ENCODE measurements around the gene HIGD1C. TPM values are rescaled to one million over a fixed set of nuclear protein-coding genes. Genes with fewer than 3 reads are reported as not detected.

Gene HIGD1C
- total RNA-seq, 1 experiment from 2014 or later: not detected

DNA sequence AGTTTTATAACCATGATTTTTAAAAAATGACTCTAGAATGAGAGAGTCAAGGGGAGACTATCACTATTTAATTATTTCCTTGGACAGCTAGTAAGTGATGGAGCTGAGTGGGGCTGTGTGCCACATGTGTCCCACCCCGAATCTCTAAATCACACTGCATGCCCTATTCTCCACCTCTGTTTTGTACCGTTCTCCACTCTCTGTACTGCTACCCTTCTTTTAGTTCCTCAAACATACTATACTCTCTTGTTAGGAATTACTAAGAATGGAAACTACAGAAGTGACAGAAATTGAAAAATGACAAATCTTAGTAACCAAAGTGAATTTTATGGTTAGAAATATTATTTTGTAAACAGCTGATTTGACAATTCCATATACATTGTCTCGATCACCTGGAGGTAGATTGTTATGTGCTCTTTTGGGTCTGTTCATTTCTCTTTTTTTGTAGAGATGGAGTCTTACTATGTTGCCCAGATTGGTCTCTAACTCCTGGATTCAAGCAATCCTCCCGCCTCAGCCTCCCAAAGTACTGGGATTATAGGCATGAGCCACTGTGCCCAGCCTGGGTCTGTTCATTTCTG lies 37.9 kb downstream of the HIGD1C start:
- Mint-ChIP-seq H3K9me3 (no peaks in the 10 kb centered on the region), H3K27me3 (ENCODE audit: low read depth) (no peaks in the 10 kb centered on the region), H3K4me1 (peaks cover 0 to 5% of the 10 kb centered on the region in 2 experiments; a peak in 2 of 4 replicates), H3K27ac (no peak overlapping the region), H3K36me3 (ENCODE audit: insufficient read depth in 1 of 3, low read depth in 3 of 3) (peaks cover 17 to 58% (median 44%) of the 10 kb centered on the region in 3 experiments; a peak in 6 of 7 replicates), H3K4me3 (no peak overlapping the region)
- Histone ChIP-seq H3K56ac (ENCODE audit: insufficient read length, low read depth, low read length) (no peak overlapping the region), H3K79me1 (ENCODE audit: insufficient read depth, low read depth, low read length, poor library complexity, severe bottlenecking) (no peaks in the 10 kb centered on the region), H4K8ac (replicated peaks; ENCODE audit: insufficient read length, low read depth, low read length) (no peak overlapping the region), H4K20me1 (ENCODE audit: control insufficient read depth, insufficient read depth, insufficient read length) (no peaks in the 10 kb centered on the region), H3K27me3 (ENCODE audit: insufficient read depth, low read length) (no peaks in the 10 kb centered on the region), H3K4ac (ENCODE audit: low read depth, low read length) (no peak overlapping the region), H3K18ac (ENCODE audit: insufficient read length, low read depth, low read length) (no peak overlapping the region), H3K79me2 (ENCODE audit: insufficient read depth, low read length) (no peaks in the 10 kb centered on the region), H3K14ac (ENCODE audit: insufficient read depth, low read length) (no peak overlapping the region), H4K5ac (ENCODE audit: insufficient read length, low read depth, low read length) (no peak overlapping the region), H2BK5ac (ENCODE audit: insufficient read length, low read length) (no peak overlapping the region), H2BK20ac (ENCODE audit: low read depth, low read length, poor library complexity, severe bottlenecking) (no peak overlapping the region), H3K27ac (ENCODE audit: insufficient read length, low read depth, low read length) (no peak overlapping the region), H3K9ac (ENCODE audit: extremely low read depth, insufficient read length, low read length) (no peak overlapping the region), H3K4me2 (ENCODE audit: insufficient read depth, insufficient read length, low read length) (no peak overlapping the region), H3K9me3 (ENCODE audit: control insufficient read depth, low read depth, low read length) (no peaks in the 10 kb centered on the region), H3K23ac (ENCODE audit: insufficient read length, low read depth, low read length) (no peak overlapping the region), H2BK120ac (ENCODE audit: low read depth, low read length, poor library complexity, severe bottlenecking) (no peak overlapping the region), H4K91ac (ENCODE audit: insufficient read length, low read depth, low read length) (no peak overlapping the region), H3K23me2 (ENCODE audit: insufficient read length, low read depth, low read length, poor library complexity, severe bottlenecking) (no peaks in the 10 kb centered on the region), H3T11ph (ENCODE audit: low read length) (no peak overlapping the region), H2AK5ac (ENCODE audit: insufficient read length, low read length) (no peak overlapping the region), H2BK12ac (ENCODE audit: insufficient read length, low read depth, low read length) (no peak overlapping the region), H2BK15ac (ENCODE audit: low read depth, low read length) (no peak overlapping the region), H2AFZ (ENCODE audit: low read length) (no peak overlapping the region), H3K4me1 (ENCODE audit: insufficient read depth, low read length) (no peaks in the 10 kb centered on the region)
- DNase-seq: no peak
- no peak for TF ChIP-seq CTCF (conservative IDR thresholded peaks at IDR 0.05)
- no CpG with 5 or more reads among the region's 4 CpGs for WGBS (ENCODE audit: extremely low coverage, insufficient read length, low lambda C conversion rate)

All from H9 (cell line).